ENCODE results near the gene ANXA3.

The ANXA3 gene

DNA sequence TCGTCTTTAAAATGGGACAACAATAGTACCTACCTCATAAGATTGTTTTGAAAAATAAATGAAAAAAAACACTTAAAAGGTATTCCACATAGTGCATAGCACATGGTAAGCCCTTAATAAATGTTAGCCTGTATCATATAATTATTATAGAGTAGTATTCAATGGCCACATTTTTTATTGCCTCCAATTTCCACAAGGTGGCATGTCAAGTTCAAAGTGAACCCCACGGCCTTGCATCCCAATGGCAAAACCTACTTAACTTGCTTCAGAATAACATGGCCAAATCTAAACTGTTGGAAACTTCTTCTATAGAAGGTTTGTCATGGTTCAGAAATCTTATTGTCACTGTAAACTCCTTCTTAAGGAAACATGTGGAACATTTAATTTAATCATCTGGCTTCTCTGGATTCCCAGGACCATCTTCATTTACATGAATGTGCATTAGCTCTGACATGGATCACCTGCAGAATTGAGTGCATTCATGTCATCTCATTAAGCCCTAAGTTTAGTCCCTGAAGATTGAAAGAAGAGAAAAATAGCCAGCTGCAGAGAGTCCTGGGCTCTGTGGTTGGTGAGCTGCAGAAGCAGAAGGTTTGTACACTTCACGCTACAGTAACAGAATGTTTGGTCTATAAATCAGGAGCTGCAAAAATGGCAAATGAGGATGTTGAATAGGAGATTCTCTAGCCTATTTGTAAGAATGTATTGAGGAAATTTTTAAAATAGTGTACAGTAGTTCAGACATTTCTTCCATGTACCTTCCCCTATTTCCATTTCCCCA lies 61.0 kb downstream of the ANXA3 start:
- no peak for DNase-seq

DNA sequence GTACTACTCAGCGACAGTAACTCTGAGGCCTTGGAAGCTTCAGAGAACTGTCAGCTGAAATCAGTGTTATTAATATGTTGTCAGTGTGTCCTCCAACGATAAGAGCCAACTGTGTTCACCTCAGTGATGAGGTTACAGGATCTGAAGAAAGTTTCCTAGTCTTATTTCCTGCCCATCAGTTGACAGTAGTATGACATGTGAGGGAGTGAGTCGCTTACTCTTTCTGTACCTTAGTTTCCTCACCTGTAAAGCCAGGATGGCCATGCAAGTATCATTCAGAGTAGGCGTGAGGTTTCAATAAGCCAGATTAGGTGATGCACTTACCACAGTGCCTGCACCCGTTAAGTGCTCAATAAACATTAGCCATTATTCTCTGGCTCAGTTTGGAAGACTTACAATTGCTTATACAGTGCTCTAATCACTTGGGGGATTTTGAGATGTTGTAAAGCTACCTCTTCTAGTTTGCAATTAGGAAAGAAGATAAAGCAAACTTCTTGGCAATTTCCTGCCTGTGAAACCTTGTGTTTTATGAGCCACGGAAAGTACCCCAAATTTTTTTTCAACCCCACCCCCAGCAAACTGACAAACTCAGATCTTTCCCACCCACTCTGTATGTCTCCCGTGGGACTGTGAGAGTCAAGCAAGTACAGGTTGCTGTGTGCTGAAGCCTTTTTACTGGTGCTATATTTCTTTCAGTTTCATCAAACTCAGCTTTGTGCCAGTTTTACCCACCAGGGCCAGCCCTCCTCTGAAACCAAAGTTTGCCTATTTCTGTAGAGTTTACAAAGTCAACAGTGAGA lies 62.2 kb downstream of the ANXA3 start:
- DNase-seq = no peak

DNA sequence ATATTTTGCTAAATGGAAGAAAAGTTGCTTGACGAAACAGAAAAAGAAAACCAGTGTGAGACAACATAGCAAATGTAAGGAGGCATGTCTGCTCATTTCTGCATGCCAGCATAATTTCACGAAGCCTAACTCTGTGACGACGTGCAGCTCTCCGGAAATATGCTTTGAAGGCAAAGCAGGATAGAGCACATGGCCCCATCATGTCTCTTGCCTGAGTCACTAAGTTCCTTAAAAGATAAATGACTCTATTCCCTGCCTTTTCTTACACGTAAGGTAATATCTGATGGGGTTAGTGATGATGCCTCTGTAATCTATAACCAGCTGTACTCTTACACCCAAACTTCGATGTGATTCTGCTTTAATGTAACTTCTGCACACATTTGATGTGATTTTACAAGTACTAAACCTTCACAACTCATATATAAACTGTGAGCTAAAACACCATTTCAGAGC lies 64.5 kb downstream of the ANXA3 start:
- no peak for DNase-seq

DNA sequence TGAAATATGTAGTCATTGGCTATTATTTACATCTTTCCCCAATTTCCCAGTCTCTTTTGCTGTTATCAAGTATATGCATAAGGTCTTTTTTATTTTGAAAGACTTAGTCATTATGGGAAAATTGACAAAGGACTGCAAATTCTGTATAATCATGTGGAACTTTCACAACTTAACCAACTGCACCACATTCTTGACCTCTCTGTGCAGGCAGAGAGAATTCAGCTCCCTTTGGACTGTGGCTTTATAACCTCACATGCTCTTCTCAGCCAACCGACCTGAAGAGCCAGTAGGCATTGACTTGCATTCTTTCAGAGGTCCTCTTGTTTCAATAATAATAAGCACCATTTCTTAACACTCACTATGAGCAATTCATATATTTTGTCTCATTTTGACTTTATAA lies 66.9 kb downstream of the ANXA3 start:
- no peak for DNase-seq

DNA sequence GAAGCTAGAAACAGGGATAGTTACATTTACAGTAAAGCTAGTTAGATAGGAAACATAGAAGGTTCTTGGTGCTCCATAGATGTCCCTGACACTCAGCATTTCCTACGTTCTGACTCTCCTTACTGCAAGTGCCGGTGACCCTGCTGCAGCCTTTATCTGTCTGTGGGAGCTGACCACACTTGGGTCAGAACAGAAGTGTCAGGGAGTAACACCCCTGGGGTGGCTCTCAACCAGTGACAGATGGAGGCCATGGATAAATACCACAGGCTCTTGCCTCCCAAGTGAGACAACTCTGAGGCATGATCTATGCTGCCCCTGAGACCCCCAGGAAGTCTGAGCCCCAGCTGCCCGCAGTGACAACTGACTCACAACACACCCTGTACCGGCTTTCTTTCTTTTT lies 69.8 kb downstream of the ANXA3 start:
- DNase-seq = no peak

DNA sequence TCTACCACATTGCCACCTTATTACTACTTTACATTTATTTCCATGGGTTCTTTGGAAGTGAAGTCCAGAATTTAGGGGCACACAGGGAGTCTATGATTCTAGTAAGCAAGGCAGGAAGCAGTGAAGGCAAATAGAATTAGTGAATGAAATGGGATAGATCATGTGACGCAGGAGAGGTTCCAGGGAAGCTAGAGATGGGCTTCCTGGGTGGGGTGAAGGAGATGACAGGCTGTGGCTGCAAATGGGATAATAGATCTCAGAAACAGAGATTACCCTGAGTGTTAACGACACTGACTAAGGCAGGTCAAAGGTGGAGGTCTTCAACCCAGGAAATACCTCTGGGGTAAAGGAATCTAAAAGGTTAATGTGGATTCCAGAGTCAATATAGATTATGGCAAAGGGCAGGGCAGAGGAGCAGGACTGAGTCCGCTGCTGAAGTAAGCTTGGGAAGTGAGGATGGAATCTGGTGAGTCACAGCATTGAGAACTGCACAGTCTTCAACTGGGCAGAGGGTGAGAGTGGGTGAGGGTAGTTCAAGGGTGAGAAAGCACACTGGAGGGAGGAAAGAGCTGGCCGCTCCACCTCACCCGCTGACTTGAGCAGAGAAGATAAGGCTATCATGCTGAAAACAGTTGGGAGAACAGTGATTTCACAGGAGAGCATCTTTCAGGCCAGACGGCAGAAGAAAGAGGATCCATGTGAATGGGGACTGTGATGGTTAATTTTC lies 70.8 kb downstream of the ANXA3 start:
- DNase-seq = no peak

DNA sequence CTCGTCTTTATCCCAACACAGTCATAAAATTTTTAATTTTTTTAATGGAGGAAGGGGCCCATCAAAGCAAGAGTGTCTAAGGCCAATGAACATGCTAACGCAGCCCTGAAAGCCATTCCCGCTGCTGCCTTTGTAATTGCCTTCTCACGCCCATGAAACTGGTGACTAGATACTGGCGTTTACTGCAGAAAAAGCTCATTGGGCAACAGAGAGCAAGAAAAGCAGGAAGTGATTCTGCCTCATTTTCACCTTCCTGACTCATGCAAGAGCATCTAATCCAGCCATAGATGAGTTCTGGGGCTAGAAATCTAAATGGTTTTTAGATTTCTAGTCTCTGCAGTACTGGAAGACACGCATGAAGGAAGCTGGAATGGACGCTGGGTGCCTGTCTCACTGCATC lies 72.5 kb downstream of the ANXA3 start:
- DNase-seq = no peak

DNA sequence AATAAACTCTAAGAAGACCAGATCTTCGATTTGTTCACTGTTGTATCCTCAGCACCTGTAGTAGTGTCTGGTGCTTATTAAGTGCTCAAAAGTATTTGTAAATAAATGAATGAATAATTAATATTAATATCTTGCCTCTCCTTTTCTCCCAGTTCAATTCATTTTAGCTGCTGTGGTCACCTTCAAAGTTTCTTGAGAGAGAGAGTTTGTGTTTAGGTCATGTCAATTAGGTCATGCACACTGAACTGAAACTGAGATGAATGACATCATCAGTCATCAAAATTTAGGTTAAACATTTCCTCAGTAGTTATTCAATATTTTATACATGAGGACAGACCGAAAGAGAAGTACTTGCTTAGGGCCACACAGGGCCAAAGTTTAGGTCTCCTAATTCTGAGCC lies 73.5 kb downstream of the ANXA3 start:
- no peak for DNase-seq

DNA sequence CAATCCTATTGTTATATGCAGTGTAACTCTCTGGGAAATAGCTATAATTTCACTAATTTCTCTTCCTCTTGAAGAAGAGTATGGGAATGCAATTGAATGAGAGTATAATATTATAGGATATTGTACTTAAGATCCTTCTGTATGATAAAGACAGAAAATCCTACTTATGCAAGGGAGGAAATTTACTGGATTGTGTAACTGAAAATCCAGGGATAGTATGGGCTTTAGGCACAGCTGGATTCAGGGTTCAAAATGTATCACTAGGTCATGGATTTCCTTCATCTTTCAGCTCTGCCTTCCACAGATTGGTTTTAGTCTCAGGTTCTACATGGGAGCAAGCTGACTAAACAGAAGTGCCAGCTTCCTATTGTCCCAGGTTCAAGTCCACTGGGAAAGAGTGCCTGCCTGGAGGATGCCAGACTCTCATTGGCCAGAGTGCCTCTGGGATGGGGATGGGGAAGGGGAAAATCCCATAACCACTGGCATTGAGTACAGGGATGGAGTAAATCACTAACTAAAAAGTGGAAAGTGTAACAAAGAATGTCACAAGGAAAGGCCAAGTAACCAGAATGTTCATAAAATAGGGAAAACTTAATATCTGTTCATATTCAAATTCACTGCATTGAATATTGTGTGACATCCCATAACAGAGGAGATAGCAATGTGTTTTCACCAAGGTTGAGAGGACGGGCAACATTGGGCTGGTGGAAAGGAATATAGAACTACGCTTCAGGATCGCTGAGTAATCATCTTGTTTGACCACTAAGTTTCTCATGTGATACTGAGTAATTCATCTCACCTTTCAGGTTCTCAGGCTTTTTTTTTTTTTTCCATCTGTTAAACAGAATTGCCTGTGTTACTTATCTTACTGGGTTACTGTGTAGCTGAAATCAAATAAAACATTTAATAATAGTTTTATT lies 75.7 kb downstream of the ANXA3 start:
- no peak for DNase-seq

DNA sequence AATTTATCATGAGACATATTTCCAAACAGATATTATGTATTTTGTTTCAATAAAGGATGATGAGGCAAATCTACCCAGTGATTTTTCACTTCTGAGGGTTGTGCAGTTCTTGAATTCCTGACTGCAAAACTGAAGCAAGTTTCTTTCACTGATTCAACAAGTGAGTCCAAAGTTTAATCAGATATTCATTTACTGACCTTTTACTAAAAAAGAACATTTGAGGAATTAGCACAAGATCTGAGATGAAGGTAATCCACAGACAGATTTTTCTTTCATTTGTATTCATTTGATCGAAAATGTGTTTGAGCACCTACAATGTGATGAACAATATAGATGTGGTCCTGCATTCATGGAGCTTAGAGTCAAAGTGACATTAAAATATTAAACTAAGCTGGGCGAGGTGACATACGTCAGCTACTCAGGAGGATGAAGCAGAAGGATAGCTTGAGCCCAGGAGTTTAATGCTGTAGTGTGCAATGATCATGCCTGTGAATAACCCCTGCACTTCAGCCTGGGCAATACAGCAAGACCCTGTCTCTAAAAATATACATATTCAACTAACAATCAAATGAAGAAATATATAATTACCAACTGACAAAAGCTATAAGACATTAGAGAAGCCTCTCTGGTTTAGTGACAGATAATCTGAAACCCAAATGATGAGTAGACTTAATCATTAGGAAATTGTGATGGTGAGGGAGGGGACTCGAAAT lies 76.6 kb downstream of the ANXA3 start:
- DNase-seq = no peak

DNA sequence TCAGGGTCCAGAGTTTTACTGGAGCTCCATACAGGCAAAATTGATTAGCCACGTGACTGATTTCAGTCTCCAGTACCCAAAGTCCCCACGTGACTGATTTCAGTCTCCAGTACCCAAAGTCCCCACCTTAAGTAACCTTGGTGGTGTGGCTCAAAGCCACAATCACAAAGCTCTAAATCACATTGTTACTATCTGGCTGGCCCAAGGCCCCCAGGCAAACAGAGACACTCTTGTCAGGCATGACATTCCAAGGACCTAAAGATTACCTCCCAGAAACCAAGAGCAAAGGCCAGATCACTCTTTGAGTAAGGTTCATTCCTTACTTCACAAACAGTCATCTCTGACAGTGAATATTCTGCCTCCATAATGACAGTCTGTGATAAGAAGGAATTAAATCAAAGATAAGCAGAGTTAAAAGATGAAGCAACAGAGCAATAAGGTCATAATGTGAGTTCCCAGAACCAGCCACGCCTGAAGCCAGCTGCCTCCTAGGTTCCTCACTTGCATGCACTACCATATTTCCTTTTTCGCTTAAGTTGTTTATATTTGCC lies 78.5 kb downstream of the ANXA3 start:
- no peak for DNase-seq

DNA sequence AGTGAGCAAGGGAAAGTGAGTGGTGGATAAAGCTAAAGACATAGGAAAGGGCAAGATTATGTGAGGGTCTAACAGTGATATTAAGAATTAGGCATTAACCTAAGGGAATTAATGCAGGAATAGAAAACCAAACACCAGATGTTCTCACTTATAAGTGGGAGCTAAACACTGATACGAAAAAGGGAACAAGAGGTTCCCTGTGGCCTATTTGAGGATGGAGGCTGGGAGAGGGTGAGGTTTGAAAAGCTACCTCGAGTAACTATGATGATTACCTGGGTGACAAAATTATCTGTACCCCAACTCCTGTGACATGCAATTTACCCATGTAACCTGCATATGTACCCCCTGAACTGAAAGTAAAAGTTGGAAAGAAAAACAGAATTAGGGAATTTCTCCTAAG lies 79.0 kb downstream of the ANXA3 start:
- no peak for DNase-seq

DNA sequence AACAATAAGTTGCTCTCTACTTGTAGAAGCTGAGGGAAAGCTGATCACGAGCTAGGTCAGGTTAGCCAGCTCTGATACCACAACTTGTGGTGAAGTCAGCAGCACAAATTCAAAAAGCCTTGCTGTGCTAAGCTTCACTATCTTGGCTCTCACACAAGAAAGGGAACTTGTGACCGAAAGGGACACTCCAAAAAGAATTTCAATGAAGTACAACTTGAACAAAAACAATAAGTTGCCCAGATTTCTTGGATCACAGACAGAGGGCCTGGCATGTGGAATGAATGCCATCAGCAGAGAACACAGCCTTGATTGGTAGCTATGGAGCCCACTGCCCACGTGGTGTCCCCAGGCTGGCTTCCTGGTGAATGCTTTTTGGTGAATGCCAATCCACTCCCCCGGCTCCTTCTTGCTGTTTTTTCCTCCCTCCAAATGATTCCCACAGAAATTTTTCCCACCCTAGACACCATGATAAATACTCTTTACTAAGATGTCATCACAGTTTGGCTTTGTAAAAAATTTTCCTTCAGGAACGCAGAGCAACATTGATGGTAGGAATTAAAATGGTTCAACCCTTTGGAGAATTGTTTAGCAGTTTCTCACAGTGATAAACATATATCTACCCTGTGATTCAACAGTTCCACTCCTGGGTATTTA lies 82.6 kb downstream of the ANXA3 start:
- no peak for DNase-seq

DNA sequence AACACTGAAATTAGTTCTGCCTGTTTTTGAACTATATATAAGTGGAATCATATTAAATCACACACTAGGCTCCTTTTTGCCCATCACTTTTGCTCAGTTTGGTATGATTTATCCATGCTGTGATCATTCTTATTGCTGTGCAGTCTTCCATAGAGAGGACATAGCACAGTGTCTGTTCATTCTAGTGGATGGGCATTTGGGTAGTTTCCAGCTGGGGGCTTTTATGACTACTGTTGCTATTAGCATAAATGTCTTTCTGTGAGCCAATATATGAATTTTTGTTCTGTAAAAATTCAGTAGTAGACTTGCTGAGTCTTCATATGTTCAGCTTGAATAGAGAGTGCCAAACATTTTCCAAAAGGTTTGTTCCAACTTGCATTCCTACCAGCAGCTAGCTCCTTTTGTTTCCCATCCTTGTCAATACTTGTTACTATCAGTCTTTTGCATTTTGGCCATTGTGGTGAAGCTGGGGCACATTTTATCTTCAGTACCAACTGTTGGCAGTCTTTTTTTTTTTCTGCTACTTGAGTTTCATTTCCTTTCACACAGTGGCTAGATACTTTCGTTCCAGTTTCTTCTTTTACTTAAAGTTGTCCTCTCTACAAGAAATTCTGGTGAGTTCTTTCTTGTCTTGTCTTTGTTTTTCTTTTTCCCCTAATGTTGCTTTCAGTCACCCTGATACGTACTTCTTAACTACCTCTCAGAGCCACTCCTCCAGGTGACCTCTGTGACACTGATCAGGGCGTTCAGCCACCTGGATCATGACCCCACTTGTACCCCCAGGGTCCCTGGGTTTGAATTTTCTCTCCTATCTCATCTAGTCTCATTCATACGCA lies 87.0 kb downstream of the ANXA3 start:
- no peak for DNase-seq

DNA sequence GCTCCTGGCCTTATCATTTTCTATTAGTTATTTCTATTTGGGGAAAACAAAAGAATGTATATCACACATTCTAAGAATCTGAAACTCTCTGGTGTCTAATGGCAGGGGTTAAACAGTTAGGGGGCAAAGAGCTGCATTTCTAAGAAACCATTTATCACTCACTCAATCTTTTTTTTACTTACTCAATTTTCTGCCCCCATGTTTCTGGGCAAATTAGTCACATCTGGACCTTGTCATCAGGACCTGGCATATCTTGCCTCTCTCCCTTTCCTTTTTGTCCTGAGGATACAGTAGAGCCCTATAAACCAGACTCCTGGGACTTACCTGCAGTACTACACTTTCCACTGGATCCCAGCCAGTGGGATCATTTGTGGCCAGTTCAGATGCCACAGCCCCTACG lies 89.1 kb downstream of the ANXA3 start:
- DNase-seq = no peak

DNA sequence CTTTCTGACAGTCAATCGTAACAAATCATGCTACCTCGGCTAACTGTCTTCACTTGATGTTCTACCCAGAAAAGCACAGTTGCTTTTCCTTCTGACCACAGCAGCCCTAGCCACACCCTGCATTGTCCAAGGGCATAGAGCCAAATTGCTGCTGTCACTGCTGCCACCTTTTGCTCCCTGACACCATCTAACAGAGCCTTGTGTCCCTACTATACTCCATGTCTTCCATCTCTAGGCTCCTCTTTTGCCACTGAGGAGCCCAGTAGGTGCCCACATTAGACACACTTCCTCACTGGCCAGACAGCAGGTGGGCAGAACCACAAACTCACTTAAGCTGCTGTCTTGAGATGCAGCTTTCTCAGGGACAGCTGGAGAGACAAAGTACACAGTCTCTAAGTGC lies 91.4 kb downstream of the ANXA3 start:
- DNase-seq = no peak

DNA sequence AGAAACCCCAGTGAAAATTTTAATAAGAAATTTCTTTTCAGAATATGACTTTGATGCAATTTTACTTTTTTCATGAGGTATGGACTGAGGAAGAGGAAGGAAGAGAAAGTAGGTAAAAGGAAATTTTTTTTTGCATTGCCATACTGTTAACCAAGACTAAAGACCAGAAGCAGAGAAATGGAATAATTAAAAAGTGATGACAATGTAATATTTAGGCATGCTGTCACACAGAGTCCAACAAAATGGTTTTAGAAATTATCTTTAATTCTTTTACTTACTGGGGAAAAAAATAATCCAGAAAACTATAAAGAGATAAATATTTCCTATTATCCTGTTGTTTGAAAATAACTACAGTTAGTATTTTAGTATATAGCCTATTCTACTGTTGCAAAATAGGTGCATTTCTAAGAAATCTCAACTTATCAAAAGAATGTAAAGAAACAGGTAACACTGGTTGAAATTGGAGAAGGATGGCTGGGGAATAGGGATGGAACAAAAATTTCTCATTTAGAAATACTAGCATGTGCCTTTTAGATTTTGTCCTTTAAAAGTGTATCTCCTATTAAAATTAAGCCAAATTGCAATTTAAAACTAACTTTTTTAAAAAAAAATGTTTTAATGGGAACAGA lies 92.6 kb downstream of the ANXA3 start:
- no peak for DNase-seq

DNA sequence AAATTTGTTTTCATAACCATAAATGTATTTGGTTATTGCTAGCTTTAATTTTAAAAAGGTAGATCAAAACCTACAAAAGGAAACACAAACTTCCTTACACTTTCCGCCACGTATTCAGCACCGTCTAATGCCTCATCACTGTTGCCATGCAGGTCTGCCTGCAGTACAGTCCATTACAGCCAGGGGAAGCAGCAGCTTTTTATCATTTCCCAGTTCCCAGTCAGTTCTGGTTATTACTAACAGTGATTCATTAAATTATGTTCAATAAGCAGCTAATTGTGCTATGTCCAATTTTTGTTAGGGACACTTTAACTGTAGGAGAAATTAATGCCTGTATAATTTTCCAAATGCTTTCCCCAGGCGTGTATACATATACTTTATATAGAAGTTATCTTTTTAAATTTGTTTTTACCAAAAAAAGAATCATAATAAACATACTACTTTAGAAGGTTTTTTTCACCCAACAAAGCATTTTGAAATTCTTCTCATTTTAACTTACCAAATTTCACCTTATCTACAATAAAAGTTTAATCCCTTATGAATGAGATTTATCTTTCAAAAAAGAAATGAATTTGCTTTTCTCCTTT lies 93.3 kb downstream of the ANXA3 start:
- peak; percentile 17 for DNase-seq
